DMS79 treated with DMSO at 0.1 percent for 48 hours (cell line): ENCODE measurements around the gene TRIOBP.

Experiments used
- DNase-seq: peaks from one replicate; lab custom pipeline; 2025; lab: John Stamatoyannopoulos, UW

The TRIOBP gene

DNA sequence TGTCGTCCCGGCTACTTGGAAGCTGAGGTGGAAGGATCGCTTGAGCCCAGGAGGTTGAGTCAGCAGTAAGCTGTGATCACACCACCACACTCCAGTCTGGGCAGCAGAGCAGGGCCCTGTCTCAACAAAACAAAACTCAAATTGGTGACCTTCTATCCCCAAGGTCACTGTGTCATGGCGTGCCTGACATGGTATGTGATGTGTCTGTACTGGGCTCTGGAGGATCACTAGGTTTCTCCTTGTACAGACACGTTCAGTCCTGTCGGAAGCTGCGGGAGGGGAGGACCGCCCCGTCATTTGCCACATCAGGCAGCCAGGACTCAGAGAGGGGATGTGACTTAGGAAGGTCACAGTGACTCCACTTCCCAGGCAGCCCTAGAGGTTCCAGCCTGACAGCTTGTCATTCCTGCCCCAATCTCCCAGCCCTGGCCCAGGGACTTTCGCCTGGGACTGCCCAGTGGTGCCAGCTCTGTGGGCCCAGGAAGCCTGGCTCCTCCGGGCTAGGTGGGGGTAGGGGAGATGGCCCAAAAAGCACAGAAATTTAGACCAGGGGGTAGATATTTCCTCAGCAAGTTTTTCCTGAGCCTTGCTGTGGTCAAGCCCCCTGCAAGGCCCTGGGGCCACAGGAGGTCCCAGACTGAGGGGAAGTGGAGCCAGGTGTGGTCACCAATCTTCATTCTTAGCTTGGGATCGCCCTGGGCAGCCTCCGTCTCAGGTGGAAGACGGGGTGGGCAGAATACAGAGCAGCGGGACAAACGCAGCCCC, 53.2 kb downstream of the TRIOBP start:
- DNase-seq = no peak

GRCh38 chr22:37750596-37751162, 53.8 kb downstream of the TRIOBP start:
- no peak for DNase-seq

- DNase-seq = no peak
These were observed 54.8 kb downstream of the TRIOBP start for GRCh38 chr22:37751449-37752188.

GRCh38 chr22:37752189-37753087, 55.6 kb downstream of the TRIOBP start:
- peak; percentile 0 for DNase-seq

- DNase-seq = no peak
These were observed 56.9 kb downstream of the TRIOBP start for GRCh38 chr22:37753746-37754145.

DNA sequence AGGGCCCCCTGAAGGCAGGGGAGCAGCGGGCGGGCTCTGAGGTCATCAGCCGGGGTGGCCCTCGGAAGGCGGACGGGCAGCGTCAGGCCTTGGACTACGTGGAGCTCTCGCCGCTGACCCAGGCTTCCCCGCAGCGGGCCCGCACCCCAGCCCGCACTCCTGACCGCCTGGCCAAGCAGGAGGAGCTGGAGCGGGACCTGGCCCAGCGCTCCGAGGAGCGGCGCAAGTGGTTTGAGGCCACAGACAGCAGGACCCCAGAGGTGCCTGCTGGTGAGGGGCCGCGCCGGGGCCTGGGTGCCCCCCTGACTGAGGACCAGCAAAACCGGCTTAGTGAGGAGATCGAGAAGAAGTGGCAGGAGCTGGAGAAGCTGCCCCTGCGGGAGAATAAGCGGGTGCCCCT, 60.8 kb downstream of the TRIOBP start:
- no peak for DNase-seq

GRCh38 chr22:37758694-37759093, 61.8 kb downstream of the TRIOBP start:
- DNase-seq = no peak

GRCh38 chr22:37759281-37759680, 62.4 kb downstream of the TRIOBP start:
- no peak for DNase-seq

GRCh38 chr22:37760152-37760551, 63.3 kb downstream of the TRIOBP start:
- no peak for DNase-seq

DNA sequence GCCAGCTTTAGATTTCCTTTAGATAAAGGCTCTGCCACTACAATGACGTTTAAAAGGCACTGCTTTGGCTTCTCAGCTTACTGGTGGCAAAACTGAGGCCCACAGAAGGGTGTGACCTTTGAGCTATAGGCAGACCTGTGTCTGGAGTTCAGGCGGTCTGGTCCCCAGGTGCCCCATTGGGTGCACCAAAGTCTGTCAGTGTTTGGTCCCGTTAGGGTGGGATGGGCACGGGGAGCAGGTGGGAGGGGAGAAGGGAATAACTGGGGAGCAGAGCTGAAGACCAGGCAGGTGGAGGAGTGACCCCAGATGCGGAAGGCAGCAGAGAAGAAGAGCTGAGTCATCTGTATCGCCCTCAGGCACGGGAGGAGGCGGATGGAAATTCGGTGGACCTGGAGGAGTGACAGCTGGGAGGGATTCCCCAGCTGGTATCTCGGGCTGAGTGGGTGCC, 65.6 kb downstream of the TRIOBP start:
- no peak for DNase-seq

- DNase-seq = no peak
These were observed 66.2 kb downstream of the TRIOBP start for GRCh38 chr22:37763012-37763411.

GRCh38 chr22:37763652-37764051, 66.8 kb downstream of the TRIOBP start:
- no peak for DNase-seq

DNA sequence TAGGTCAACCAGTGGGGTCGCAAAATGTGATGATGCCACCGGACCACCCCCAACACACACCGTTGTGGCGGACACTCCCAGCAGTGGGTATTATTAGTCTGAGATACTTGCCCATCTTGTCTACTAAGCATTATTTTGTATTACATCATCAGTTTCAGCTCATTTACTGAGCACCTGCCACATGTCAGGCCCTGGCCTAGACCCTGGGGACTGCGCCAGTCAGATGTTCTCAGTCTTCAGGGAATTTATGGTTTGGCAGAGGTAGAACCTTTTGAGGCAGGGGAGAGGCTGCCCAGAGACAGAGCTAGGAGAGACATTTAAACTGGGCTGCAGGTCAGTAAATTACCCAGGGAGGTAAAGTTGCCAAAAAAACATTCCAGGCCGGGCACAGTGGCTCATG, 67.8 kb downstream of the TRIOBP start:
- DNase-seq = no peak

DNA sequence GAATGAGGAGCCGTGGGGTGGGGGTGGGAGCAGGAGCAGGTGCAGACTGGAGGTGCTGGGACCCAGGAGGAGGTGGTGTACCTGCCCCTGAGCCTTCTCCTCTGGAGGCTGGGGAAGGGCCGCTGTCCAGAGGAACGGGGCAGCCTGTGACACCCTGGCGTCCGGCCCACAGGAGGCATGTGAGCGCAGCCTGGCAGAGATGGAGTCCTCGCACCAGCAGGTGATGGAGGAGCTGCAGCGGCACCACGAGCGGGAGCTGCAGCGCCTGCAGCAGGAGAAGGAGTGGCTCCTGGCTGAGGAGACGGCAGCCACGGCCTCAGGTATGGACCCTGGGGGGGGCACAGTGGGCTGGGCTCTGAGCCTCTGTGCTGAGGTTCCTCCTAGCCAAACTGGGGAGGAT, 68.7 kb downstream of the TRIOBP start:
- no peak for DNase-seq

DNA sequence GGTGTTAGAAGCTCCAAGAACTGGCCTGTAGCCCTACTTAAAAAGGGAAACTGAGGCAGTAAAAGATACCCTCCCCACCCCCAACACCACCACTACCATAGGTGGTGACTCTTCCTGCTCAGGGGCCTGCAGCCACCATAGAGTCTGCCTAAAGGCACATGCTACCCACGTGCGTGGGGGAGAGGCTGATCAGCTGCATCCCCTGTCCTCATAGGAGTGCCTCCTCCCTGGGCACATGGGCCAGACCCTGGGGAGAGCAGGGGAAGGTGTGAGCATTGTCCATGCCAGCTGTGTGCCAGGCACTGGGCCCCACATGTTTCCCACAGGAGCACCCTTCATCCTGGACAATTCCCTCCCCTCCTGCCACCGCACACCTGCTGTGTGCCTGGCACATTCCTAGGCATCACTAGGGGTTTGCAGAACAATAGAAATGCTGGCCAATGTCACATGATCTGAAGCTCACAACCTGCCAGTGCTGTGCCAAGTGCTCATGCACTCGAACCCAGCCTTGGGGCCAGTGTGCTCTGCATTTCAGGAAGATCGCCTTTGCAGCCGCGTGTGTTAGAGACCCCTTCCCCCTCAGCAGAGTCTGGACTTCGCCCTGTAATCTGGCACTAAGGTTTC, 69.2 kb downstream of the TRIOBP start:
- DNase-seq = no peak

DNA sequence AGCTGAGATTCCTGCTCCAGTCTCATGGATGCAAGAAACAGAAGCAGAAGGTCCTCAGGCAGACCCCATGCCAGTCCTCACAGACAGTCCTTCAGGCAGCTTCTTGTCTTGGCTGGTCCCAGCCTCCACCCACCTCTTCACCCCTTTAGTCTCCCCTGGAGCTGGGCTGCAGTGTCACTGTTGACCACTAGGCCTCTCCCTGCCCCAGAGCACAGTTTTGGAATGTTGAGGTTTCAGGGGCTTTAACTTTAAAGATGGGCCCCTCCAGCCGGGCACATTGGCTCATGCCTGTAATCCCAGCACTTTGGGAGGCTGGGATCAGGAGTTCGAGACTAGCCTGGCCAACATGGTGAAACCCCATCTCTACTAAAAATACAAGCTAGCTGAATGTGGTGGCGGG, 71.4 kb downstream of the TRIOBP start:
- no peak for DNase-seq

DNA sequence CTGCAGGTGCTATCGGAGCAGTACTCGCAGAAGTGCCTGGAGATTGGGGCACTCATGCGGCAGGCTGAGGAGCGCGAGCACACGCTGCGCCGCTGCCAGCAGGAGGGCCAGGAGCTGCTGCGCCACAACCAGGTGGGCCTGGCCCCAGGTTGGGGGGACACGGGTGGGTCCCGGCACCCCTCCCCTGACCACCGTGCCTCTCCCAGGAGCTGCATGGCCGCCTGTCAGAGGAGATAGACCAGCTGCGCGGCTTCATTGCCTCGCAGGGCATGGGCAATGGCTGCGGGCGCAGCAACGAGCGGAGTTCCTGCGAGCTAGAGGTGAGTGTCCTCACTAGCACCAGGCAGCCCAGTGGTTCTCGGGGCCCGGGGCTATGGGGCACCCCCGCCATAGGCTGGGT, 72.2 kb downstream of the TRIOBP start:
- DNase-seq = no peak

DNA sequence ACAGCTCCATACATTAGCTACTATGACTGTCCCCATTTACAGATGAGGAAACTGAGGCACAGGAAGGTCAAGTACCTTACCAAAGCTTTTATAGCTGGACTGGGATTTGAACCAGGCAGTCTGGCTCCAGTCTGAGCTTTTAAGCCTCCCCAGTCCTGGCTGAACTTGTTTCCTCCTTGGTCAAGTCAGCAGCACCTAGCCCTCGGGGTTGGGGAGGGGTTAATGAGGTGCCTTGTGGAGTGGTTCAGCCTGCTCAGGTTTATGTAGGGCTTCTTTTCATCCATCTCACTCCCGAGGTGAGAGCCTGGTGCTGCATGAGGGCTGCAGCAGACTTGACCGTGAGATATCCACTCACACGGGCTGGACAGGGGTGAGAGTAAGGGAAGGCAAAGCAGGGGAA, 74.2 kb downstream of the TRIOBP start:
- no peak for DNase-seq

DNA sequence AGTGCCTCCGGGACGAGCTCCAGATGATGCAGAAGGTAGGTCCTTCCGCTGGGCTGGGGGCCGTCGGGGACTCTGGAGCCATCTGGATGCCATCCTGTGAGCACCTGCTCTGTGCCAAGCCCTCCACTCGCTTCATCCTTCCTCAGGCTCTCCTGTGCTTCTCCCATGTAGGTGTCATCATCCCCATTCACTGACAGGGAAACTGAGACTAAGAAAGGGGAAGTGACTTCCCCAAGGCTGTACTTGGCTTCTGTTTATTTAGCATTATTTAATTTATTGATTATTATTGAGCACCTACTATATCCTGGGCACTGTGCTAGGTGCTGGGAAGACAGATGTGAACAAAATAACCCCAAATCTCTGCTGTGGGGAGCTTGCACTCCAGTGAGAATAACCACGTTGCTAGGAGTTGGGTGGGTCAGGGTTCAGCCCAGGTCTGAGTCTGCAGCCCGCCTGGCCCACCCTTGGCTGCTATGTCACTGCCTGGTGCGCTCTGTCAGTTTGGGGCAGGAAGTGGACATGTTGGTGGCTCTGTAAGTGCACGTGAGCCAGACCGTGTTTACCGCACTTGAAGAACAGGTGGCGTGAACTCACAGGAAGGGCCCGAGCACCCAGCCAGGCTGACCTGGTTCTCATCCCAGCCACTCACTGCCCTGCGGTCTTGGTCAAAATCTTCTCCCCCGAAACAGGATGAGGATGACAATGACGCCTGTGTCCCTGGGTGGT, 75.0 kb downstream of the TRIOBP start:
- no peak for DNase-seq

DNA sequence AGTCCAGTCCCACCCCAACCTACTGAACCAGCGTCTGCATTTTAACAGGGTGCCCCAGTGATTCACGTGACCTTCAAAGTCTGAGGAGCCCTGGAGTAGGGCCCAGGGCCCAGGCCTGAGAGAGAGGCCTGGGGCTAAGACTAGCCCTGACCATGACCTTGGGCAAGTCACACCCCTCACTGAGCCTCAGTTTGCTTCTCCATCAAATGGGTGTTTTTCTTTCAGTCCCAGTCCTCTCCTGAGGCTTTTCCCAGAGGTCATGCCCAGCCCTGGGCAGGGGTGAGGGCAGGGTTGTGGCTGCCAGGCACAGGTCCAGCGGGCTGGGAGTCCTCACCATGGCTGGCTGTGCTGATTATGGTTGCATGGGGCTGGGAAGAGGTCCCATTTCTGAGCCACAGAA, 77.9 kb downstream of the TRIOBP start:
- no peak for DNase-seq
